A673 (cell line): Measurements from ENCODE around the gene CTRB2. TPM values are rescaled to one million over a fixed set of nuclear protein-coding genes. Genes with fewer than 3 reads are reported as not detected.

Source experiments
- BruUV-seq: library from RNA; stranded (reverse); fragments of 400-500 nt; replicated peaks from 2 replicates; lab custom pipeline; 2021; lab: Mats Ljungman, UMichigan
- CTCF ChIA-PET: fragments of 300-600 bp; sonication (Branson Sonifier 250); formaldehyde crosslinking; loops from one replicate; lab custom pipeline; 2022; ENCODE audit warnings: antibody characterized with exemption; lab: Charles Lee
- POLR2A ChIA-PET: fragments of 300-600 bp; sonication (Branson Sonifier 250); formaldehyde crosslinking; loops from one replicate; lab custom pipeline; 2022; ENCODE audit warnings: antibody characterized with exemption; ENCODE audit not compliant: low non-redundant PET; lab: Charles Lee
- DNase-seq: peaks from one replicate; pipeline ENCODE4 v3.0.0-alpha.2; 2015; ENCODE audit warnings: low spot score
- H3K27ac ChIP-seq: fragments of 200-600 bp; sonication (generic); 2 replicates; pipeline ENCODE4 v1.5.1; 2016; ENCODE audit warnings: mixed run types, low read depth, mild to moderate bottlenecking, mixed read lengths, antibody characterized with exemption, low read length; ENCODE audit not compliant: poor library complexity, severe bottlenecking
- H3K27me3 ChIP-seq: fragments of 200-600 bp; sonication (generic); replicated peaks from 2 replicates; pipeline ENCODE4 v1.6.1; 2017; ENCODE audit warnings: mixed run types, low read depth, mild to moderate bottlenecking, mixed read lengths, antibody characterized with exemption, low read length; ENCODE audit not compliant: insufficient read depth, poor library complexity
- H3K36me3 ChIP-seq: fragments of 200-600 bp; sonication (generic); 2 replicates; pipeline ENCODE4 v1.6.1; 2016; ENCODE audit warnings: mixed run types, mild to moderate bottlenecking, mixed read lengths, antibody characterized with exemption, low read length; ENCODE audit not compliant: insufficient read depth, poor library complexity, severe bottlenecking
- H3K4me1 ChIP-seq: fragments of 200-600 bp; sonication (generic); 2 replicates; pipeline ENCODE4 v1.6.1; 2017; ENCODE audit warnings: mixed run types, mild to moderate bottlenecking, mixed read lengths, antibody characterized with exemption, low read length; ENCODE audit not compliant: insufficient read depth, poor library complexity, severe bottlenecking
- H3K4me3 ChIP-seq: fragments of 200-600 bp; sonication (generic); 2 replicates; pipeline ENCODE4 v1.5.1; 2016; ENCODE audit warnings: low read depth, mixed run types, mild to moderate bottlenecking, mixed read lengths, low read length; ENCODE audit not compliant: poor library complexity, severe bottlenecking
- H3K9me3 ChIP-seq: fragments of 200-600 bp; sonication (generic); 2 replicates; pipeline ENCODE4 v1.6.1; 2016; ENCODE audit warnings: mixed run types, low read depth, mild to moderate bottlenecking, mixed read lengths, antibody characterized with exemption, low read length; ENCODE audit not compliant: poor library complexity, severe bottlenecking
- EZH2 ChIP-seq: fragments of 200-600 bp; sonication (generic); IDR thresholded peaks from 2 replicates; pipeline ENCODE4 v1.6.1; 2017; ENCODE audit warnings: borderline replicate concordance, low read depth, mild to moderate bottlenecking, mixed read lengths, antibody characterized with exemption, low read length; ENCODE audit not compliant: poor library complexity, severe bottlenecking
- intact Hi-C: fragments of 100-400 bp; cut with micrococcal nuclease; formaldehyde crosslinking; loops from one replicate; pipeline ENCODE4 v1.10.0; 2022; ENCODE audit not compliant: unreplicated experiment
- total RNA-seq: library from RNA; stranded (reverse); gene quantifications from 2 replicates; pipeline ENCODE4 v1.2.3, GENCODE V29; 2021
- TF ChIP-seq, protein P1 (sequence below): fragments of 300-800, 200-600 bp; sonication (generic); conservative IDR thresholded peaks from 2 replicates; pipeline ENCODE4 v1.5.1; 2017; ENCODE audit warnings: low read depth, mild to moderate bottlenecking, antibody characterized with exemption, low read length, moderate library complexity, mixed read lengths

Gene CTRB2
- total RNA-seq, 1 experiment from 2014 or later: not detected

GRCh38 chr16:75219838-75220237, 12.9 kb upstream of the CTRB2 start:
- ChIA-PET POLR2A (interaction anchor here (0.7 kb wide), 1 partner anchor 11 kb away, joined by 3 read pairs; no protein-coding TSS in a partner anchor), CTCF (no interaction called here)
- no peak overlapping the region for H3K4me3 ChIP-seq
- intact Hi-C loops: no loop called here
- no peak for DNase-seq
- no peak for TF ChIP-seq EZH2
- TF ChIP-seq, protein P1, sequence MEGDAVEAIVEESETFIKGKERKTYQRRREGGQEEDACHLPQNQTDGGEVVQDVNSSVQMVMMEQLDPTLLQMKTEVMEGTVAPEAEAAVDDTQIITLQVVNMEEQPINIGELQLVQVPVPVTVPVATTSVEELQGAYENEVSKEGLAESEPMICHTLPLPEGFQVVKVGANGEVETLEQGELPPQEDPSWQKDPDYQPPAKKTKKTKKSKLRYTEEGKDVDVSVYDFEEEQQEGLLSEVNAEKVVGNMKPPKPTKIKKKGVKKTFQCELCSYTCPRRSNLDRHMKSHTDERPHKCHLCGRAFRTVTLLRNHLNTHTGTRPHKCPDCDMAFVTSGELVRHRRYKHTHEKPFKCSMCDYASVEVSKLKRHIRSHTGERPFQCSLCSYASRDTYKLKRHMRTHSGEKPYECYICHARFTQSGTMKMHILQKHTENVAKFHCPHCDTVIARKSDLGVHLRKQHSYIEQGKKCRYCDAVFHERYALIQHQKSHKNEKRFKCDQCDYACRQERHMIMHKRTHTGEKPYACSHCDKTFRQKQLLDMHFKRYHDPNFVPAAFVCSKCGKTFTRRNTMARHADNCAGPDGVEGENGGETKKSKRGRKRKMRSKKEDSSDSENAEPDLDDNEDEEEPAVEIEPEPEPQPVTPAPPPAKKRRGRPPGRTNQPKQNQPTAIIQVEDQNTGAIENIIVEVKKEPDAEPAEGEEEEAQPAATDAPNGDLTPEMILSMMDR: no peak
- H3K27me3 ChIP-seq: no peaks in the 10 kb centered on the region
- no peaks in the 10 kb centered on the region for H3K4me1 ChIP-seq
- no peaks in the 10 kb centered on the region for H3K36me3 ChIP-seq
- H3K9me3 ChIP-seq: no peaks in the 10 kb centered on the region
- no TSS peak for BruUV-seq
- no peak overlapping the region for H3K27ac ChIP-seq

- Histone ChIP-seq H3K4me1 (no peaks in the 10 kb centered on the region), H3K27ac (no peak overlapping the region), H3K27me3 (no peaks in the 10 kb centered on the region), H3K36me3 (no peaks in the 10 kb centered on the region), H3K9me3 (no peaks in the 10 kb centered on the region), H3K4me3 (no peak overlapping the region)
- DNase-seq: no peak
- ChIA-PET CTCF (no interaction called here), POLR2A (no interaction called here)
- TF ChIP-seq, protein P1: no peak
- BruUV-seq: no TSS peak
- intact Hi-C loops: no loop called here
Measured at GRCh38 chr16:75219088-75219487, 12.1 kb upstream of the CTRB2 start.

- H3K4me1 ChIP-seq: no peaks in the 10 kb centered on the region
- no peaks in the 10 kb centered on the region for H3K9me3 ChIP-seq
- H3K36me3 ChIP-seq: no peaks in the 10 kb centered on the region
- no TSS peak for BruUV-seq
- CTCF ChIA-PET: no interaction called here
- H3K27me3 ChIP-seq: no peaks in the 10 kb centered on the region
- DNase-seq: no peak
- POLR2A ChIA-PET: no interaction called here
- TF ChIP-seq, protein P1: no peak
- no peak for TF ChIP-seq EZH2
- H3K4me3 ChIP-seq: no peak within 1 kb of the TSS
- intact Hi-C loops: no loop called here
- H3K27ac ChIP-seq: no peak within 1 kb of the TSS
Measured at GRCh38 chr16:75218256-75219076, 11.5 kb upstream of the CTRB2 start, which contains the start of gene CTRB1. TSS of gene CTRB1 (plus strand) at chr16:75218988. CDS start at chr16:75219008, 20 bp downstream.
